ENCODE measurements around the gene SEC31B.

The SEC31B gene

DNA sequence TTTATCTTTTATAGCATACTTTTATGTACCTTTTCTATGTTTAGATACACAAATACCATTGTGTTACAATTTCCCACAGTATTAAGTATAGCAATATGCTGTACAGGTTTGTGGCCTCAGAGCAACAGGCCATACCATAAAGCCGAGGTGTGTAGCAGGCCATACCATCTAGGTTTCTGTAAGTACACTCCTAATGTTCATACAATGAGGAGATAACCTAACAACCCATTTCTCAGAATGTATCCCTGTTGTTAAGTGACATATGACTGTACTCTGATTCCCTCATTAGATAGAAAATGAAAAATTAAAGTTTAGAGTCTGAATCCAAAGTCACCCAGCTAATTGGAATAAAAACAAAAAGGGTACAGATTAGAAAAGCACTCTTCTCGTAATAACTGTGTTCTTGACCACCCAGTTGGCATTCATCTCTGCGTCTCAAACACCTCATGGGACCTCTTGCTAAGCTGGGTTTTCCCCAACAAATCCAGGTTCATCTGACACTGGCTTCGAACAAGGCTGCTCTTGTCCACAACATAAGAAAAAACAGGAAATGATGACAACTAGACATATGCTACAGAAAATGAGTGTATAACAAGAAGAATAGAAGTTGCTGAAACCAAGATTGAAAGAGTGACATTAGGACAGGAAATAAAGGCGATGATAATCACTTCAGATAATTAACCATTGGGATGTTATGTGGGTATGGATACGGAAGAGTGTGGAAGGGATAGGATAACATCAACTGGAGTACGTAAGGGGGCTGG lies 8.6 kb upstream of the SEC31B start:
- no peak for DNase-seq

DNA sequence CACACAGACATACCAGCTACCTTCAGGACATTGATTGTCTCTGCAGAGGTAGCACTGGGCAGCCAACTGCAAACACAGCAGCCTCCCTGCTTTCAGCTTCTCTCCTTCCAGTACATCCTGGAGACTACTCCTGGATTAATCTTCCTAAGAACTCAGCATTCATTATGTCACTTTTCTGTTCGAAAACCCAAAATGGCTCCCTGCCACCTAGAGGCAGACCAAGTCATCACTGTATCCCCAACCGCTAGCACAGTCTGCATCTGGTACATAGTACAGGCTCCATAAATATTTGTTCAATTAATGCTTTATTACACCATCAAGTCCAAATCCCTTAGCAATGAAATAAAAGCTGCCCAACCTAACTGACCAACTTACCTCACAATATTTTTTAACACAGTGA lies 5.0 kb upstream of the SEC31B start:
- no peak for DNase-seq

DNA sequence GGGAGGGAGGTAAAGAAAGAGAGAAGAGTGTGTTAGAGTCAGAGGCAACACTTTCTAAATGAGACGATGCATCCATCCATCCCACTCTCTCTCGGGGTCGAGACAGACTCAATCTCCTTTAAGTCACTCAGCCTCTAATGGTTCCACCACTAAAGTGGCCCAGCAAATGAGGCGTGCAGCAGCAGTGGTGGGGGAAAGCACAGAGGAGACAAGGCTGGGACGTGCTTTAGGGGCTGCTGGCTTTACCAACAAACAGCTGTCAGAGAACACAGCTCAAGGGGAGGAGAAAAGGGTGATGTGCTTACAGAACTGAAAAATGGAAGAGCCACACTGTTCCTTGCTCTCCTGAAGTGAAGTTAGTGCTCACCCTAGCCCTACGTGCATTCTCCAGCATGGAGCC lies 4.5 kb upstream of the SEC31B start:
- DNase-seq: peak; percentile 52

DNA sequence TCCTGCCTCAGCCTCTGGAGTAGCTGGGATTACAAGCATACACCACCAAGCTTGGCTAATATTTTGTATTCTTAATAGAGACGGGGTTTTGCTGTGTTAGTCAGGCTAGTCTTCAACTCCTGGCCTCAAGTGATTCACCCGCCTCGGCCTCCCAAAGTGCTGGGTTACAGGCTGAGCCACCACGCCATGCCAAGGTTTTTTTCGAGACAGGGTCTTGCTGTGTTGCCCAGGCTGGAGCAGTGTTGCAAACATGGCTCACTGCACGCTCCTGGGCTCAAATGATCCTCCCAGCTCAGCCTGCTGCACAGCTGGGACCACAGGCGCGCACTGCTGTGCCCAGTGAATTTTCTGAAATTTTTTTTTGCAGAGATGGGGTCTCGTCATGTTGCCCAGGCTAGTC lies 3.3 kb upstream of the SEC31B start:
- DNase-seq: no peak

DNA sequence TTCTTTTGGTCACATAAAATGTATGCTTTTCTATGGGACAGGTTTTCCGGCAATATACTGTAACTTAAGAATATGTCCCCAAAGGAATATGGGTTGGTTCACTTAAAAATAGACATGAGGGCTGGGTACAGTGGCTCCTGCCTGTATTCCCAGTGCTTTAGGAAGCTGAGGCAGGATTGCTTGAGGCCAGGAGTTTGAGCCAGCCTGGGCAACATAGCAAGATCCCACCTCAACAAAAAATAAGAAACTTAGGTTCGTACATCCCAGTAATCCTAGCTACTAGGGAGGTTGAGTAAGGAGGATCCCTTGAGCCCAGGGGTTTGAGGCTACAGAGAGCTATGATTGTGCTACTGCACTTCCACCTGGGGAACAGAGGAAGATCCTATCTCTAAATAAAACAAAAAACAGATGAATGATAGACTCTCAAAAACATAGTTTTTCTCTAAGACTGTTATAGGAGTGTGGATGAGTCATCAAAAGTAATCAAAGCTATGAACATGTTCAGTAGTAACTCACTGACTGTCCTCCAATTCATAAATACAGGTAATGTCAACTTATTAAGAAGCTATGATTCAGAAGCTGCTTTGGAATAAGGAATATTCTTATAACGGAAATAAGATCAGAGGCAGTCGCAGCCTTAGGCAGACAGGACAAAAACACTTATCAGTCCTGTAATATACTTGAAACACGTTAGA lies 2.6 kb upstream of the SEC31B start:
- no peak for DNase-seq

DNA sequence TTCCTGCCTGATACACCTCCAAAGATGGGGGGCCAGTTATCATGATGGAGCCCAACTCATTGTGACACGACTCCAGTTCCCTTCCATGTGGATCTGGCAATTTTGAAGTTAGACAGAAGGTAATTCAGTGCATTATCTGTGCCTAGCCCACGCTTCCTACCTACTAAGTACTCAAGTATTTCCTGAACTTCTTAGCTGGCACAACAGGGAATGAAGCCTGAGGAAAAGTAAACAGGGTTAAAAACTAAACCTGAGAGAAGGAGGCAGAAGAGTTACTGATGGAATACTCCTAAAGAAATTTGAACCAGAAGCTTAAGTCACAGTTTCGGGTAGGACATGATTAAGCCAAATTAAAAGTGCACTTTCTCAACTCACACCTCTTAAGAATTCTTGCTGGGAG lies 1.1 kb upstream of the SEC31B start:
- DNase-seq: no peak

DNA sequence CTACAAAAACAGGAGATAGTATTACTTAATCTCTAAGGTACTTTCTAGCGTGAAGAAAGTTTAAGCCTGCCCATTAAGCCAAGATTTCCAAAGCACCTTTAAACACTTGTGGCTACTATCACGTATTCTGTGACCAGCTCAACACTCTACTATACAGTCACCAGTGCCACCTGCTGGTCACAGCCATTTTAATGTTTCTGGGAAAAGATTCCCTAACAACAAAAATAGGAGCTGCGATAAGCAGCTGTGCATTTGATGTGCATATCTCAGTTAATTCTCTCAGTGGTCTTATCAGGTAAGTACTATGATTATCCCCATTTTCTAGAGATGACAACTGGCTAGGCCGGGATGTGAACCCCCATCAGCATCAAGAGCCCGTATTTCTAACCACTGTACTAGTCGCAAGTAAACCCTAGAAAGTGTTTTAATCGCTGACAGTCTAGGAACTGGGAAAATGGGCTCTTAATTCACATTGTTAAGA lies 860 bp downstream of the SEC31B start:
- DNase-seq: peak; percentile 82

DNA sequence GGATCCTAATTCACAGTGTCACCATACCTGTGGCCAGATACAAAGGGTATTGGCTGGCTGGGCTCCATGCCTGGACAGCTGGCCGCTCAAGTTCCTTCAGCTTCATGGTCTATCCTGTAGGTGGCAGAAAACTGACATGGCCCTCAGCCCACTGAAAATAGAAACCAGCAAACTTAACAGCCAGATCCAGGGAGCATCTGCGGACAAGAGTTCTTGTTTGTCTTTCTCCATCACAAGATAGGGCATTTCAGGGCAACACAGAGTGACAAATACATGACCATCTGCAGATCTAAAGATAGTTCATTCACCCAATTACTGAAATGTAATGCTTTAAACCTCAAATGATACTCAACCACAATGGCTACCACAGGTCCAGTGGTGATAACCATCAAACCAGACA lies 2.8 kb downstream of the SEC31B start:
- no peak for DNase-seq

DNA sequence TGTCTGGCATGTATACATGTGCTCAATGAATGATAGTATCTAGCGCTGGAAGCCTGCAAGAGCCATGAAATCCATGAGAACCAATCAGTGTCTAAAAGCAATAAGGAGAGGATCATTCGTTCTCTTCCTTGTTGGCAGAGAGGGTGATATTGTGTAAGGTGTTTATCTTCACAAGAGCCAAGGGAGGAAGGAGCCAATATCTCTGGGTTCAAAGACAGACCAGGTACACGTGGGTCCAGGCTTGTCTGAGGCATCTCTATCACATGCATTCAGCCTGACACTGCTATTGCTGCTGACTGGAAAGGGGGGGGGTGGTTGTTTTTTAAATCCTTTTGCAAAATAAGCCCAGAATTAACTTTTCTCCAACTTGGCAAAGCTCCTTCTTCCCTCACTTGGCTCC lies 4.0 kb downstream of the SEC31B start:
- no peak for DNase-seq

DNA sequence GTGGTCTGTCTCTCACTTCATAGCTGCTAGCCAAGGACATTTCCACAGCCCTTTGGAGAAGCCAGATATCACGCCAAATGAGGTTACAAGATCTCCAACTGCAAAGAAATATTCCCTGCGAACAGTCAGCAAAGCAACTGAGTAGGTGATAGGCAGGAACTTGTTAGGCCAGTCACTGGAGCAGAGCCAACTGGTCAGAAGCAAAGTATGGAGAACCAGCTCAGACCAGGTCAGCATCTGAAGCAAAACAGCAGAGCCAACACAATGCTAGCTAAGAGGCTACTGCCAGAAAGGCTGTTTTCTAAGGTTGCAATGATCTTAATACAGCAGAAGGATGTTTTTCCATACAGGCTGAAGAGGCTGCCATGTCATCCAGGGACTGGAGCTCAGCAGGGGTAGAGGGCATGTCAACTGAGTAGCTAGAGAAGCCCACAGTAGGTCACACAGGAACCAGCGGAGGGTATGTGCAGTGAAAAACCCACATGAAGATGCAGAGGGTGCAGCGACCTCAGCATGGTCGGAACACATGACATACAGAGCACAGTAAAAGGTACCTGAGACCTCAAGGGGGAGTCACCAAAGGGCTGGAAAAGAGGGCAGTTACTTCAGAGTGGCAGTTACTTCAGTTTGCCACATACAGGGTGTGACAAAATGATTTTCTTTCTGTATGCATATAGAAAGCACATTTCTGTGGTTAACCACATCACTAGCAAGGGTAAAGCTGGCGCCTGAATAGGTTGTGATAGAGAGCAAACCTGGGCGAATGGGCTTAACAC lies 8.9 kb downstream of the SEC31B start:
- no peak for DNase-seq

DNA sequence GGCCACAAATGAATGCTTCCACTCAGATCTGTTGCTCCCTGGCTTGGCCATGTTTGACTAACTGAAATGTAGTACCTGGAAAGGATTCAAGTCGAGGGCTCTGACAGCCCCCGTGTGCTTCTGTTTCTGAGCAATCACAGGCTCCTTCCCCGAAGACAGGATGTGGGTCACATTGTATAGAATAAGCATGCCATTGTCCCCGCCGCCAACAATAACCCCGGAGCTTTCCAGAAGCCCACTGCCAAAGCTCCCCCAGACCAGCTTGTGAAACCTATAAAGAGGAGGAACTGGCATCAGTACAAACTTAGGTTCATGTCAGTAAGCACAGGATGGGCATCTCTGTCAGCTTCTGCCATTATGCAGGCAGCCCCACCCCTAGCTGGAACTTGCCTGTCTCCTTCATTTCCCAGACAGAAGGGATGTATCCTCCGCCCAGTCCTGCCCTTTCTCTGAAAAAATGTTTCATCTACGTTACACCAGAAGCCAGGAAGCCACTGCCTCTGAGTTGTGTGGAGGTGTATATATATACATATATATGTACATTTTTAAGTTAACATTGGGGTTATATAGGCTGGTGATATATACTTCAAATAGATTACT lies 10.3 kb downstream of the SEC31B start:
- DNase-seq: no peak

DNA sequence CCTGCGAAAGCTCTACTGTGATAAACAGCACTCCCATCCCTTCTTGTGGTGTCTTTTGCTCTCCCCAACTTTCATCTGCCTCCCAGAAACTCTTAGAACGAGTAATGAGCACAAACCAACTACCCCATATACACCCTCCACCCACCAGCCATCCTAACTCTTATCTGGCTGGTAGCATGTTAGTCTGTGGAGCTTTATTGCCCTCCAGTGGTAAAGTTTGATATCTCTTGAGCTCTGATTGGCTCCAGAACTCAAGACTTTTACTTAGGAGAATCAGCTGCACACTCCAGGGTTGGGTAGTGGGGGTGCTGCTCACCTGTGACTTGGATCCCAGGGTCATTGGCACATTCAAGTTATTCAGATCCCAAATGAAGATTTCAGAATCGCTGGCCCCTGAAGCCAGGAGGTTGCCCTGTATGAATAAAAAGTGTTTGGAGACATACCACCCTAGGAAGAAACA lies 10.9 kb downstream of the SEC31B start:
- peak; percentile 46 for DNase-seq

DNA sequence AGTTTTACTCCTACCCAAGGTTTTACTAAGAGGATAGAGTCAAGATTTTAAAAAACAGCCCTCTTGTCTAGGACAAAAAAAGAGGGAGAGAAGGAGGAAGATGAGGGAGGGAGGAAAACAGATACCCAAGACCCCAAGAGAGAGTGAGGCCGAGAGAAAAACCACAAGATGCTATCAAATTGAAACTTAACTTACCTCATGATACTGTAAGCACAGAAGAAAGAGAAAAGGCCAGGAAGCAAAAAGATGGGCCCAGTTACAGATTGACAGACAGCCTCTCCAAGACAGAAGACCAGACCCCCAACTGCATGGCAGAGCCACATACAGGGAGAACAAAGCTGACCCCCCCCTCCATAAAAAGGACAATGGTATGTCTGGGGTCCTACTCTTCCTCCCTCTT lies 11.4 kb downstream of the SEC31B start:
- DNase-seq: no peak

DNA sequence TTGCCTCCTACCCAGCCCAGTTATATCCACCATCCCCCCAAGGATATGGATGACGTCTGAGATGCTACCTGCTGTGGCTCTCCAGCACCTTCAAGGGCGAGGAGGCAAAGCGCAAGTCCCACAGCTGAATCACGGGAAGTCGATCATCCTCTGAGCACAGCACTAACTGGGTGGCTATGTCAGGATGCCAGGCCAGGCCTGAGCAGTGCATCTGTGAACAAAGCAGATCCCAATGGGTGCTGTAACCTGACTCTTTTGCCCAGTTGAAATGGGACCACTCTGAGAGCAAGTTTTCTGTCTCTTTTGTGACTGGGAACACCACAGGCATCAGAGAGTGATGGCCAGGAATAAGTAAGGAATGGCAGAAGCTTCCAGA lies 12.3 kb downstream of the SEC31B start:
- DNase-seq: no peak

DNA sequence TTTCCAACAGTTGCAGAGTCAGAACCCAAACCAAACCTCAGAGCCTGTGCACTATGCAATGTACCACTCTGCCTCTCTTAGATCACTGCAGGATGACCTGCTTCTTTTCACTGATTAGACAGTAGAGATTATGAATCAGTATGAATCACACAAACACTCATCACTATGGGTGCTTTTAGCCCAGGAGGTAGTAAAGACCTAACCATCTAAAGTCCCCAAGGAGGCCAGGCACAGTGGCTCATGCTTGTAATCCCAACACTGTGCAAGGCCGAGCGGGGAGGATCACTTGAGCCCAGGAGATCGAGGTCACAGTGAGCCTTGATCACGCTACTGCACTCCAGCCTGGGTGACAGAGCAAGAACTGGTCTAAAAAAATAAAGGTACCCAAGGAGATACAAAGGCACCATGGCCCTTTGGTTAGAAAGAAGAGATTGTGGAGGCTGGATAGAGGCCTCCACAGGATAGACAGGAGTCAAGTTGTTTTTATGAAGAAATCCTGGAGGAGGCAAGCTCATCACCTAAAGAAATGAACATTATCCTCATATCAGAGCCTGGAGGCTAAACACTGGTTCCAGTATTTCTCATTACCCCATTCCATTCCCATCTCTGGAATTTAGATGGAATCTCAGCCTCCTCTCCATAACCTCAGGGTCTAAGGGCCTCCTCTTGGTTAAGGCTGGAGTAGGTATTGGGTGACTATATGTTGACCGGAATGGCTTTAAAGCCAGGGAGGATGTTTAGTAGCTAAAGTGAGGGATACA lies 12.9 kb downstream of the SEC31B start:
- DNase-seq: no peak

DNA sequence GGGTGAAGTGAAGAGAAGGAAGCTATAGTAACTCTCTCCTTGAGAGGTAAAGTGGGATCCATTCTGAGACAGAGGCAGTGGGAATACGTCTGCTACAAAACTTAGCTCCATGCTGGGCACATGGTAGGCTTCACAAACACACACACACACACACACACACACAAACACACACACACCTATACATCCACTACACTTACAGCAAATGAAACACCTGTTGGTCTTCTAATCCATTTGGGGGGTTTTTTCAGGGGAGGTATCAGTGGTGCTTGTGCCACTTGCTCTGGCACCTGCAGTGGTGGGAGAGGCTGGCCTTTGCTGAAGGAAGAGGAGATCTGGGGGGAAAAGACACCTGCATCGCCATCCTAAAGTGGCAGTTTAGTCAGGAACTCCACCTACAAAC lies 14.5 kb downstream of the SEC31B start:
- DNase-seq: no peak

DNA sequence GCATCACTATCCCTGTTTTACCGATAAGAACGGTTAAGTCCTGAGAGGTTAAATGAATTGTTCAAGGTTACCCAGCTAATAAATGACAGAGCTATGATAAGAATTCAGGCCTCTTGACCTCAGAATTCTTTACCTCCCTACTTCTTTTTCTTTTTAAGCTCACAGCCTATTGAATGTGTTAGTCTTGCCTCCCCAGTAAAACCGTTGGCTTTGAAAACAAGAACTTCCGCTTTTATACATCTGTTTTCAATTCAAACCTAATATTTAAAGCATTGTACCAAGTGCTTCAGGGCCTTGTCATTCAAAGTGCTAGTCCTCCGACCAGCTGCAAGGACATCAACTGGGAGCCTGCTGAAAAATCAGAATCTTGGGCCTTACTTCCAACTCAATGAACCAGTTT lies 15.6 kb downstream of the SEC31B start:
- DNase-seq: no peak

DNA sequence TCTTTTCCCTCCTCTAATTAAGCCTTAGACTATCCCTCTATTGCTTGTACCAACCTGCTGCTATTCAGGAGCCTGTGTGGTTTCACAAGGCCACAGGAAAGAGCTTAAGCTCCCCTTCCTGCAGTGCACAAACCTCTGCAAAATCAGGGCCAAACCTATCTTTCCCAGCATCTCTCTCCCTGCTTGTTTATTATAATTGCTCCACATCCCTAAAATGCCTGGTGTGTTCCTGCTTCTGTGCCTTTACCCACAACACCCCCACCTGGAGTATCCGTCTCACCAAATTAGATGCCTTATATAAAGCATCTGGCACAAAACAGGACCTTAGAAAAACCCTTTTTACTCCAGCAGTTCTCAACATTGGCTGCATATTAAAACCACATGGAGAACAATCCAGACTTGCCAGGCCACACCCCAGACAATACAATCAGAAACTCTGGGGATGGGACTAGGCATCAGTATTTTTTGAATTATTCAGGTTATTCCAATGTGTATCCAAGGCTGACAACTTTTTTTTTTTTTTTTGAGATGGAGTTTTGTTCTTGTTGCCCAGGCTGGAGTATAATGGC lies 16.7 kb downstream of the SEC31B start:
- DNase-seq: no peak

DNA sequence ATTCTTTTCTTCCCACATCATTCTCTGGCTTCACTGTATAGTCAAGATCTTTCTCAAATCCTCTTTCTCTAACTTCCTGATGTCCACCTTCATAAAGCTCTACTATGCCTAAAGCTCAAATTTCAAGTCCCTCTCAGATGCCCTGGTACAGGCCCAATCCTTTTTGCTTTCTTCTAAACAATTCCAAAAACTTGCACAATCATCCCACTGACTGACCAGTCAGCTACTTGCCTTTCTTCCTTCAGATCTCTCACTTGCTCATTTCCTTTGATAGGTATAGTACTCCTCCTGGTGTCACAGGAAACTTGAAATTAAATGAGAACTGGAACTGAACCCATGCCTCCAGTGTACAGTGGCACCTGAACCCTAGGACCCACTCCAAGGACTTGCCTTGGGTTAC lies 18.2 kb downstream of the SEC31B start:
- DNase-seq: no peak

DNA sequence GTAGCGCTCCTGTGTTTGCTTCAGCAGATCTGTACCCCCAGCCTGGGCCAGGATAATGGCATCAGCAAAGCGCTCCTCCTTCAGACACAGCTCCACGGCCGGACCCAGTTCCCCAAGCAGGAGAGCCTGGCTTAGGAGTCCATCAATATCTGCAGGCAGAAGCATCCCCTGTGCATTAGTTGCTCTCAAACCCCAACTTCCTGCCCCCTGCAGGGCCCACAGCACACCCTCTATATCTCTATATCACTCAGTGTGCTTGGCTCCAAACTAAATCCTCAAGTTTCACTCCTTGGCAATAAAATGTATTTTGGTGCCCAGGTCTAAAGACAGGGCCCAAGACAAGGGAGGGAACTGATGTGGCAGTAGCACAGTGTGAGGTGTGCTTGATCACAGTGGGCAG lies 21.6 kb downstream of the SEC31B start:
- DNase-seq: no peak

DNA sequence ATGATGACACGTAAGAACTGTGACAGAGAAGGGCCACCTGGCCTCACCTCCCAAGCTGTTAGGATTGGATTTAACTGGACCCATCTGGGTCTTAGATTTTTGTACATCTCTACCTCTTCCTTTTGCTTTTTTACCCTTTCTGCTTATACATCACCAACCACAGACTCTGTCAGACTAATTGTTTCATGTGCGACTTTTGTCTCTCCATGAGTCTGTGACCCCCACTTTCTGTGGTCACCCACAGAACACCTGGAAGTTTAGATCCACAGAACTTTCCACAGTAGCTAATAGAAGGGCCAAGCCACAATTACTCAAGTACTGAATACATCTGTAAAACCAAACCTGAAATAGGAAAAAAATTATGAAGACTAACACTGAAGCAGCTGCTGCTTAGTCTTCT lies 23.1 kb downstream of the SEC31B start:
- DNase-seq: no peak

DNA sequence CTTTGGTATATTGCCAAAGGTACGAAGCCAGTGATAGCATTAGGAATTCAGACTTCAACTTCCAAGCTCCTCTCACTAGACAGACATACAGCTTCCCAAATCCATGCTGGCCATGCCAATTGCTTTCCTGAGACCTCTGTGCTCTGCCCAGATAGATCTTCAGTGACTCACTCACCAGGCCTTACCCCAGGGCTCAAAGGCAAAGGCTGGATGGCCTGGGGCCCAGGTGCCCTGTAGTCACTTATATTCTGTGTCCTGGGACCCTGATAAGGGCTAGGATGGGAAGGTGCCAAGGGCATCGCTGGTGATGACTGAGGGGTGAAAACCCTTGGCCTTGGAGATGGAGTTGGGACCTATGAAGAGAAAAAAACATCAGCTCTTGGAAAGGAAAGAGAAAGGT lies 29.1 kb downstream of the SEC31B start:
- DNase-seq: no peak
